GM19372 (cell line): Measurements from ENCODE around the gene TMEM131.
A peak's percentile ranks its signal among the peaks of the same experiment; 100 is the strongest.
"Not testable (repeated sequence)": the region's sequence is repeated elsewhere in the genome, so short reads cannot be mapped to it uniquely, and the experiment has no call there.

Source experiments
- ATAC-seq: cut with Tn5 transposase; IDR thresholded peaks from one replicate; pipeline ENCODE4 v1.9.1; 2021; ENCODE audit warnings: mild to moderate bottlenecking, low read depth, moderate library complexity; ENCODE audit not compliant: unreplicated experiment

TMEM131 gene

GRCh38 chr2:97995734-97996624 lies at the start of gene TMEM131:
Gene TMEM131 (minus strand): TSS chr2:97995948. CDS start chr2:97995662, 286 bp downstream.
- ATAC-seq: peak; percentile 71

GRCh38 chr2:98044730-98045129 lies 49.0 kb upstream of the TMEM131 start:
- not testable (repeated sequence) for ATAC-seq

GRCh38 chr2:98043101-98043500 lies 47.4 kb upstream of the TMEM131 start:
- ATAC-seq: no peak

- ATAC-seq: no peak
Measured at GRCh38 chr2:98040331-98040939, 44.7 kb upstream of the TMEM131 start.

- no peak for ATAC-seq
Measured at GRCh38 chr2:98039085-98039756, 43.5 kb upstream of the TMEM131 start.

- no peak for ATAC-seq
Measured at GRCh38 chr2:98037666-98038336, 42.1 kb upstream of the TMEM131 start.

GRCh38 chr2:98037206-98037605 lies 41.5 kb upstream of the TMEM131 start:
- ATAC-seq: no peak

GRCh38 chr2:98036349-98037000 lies 40.7 kb upstream of the TMEM131 start:
- ATAC-seq: no peak

GRCh38 chr2:98034745-98035144 lies 39.0 kb upstream of the TMEM131 start:
- ATAC-seq: no peak

GRCh38 chr2:98032086-98032485 lies 36.3 kb upstream of the TMEM131 start:
- no peak for ATAC-seq

GRCh38 chr2:98029718-98030222 lies 34.0 kb upstream of the TMEM131 start:
- no peak for ATAC-seq

GRCh38 chr2:98028931-98029717 lies 33.4 kb upstream of the TMEM131 start:
- no peak for ATAC-seq

- no peak for ATAC-seq
Measured at GRCh38 chr2:98028101-98028561, 32.4 kb upstream of the TMEM131 start.

- peak; percentile 30 for ATAC-seq
Measured at GRCh38 chr2:98027538-98027937, 31.8 kb upstream of the TMEM131 start.

- ATAC-seq: peak; percentile 63
Measured at GRCh38 chr2:98026927-98027522, 31.3 kb upstream of the TMEM131 start.

- ATAC-seq: no peak
Measured at GRCh38 chr2:98026292-98026691, 30.5 kb upstream of the TMEM131 start.

- ATAC-seq: no peak
Measured at GRCh38 chr2:98025481-98026037, 29.8 kb upstream of the TMEM131 start.

GRCh38 chr2:98022067-98022466 lies 26.3 kb upstream of the TMEM131 start:
- not testable (repeated sequence) for ATAC-seq
